Large intestine (tissue), 3 donors: Measurements from ENCODE around the gene CDK3. TPM values are rescaled to one million over a fixed set of nuclear protein-coding genes. Genes with fewer than 3 reads are reported as not detected.
A peak's percentile ranks its signal among the peaks of the same experiment; 100 is the strongest.

Experiments
- DNase-seq, 2 donors: peaks; one replicate each; pipeline versions ENCODE4 v3.0.0 to v3.0.0-alpha.2; 2013
- H3K27ac ChIP-seq: one replicate; pipeline ENCODE4 v1.5.1; 2013; ENCODE audit warnings: low read length
- H3K27me3 ChIP-seq: 2 replicates; pipeline ENCODE4 v1.6.1; 2013; ENCODE audit warnings: low read length; ENCODE audit not compliant: control insufficient read depth, insufficient read depth
- H3K36me3 ChIP-seq: 2 replicates; pipeline ENCODE4 v1.6.1; 2013; ENCODE audit warnings: low read length; ENCODE audit not compliant: control insufficient read depth, insufficient read depth
- H3K4me1 ChIP-seq: one replicate; pipeline ENCODE4 v1.6.1; 2013; ENCODE audit warnings: low read length; ENCODE audit not compliant: control insufficient read depth, insufficient read depth
- H3K4me3 ChIP-seq: one replicate; pipeline ENCODE4 v1.5.1; 2013; ENCODE audit warnings: low read length
- H3K9me3 ChIP-seq: one replicate; pipeline ENCODE4 v1.6.1; 2013; ENCODE audit warnings: mild to moderate bottlenecking, low read depth, low read length, moderate library complexity; ENCODE audit not compliant: control insufficient read depth
- WGBS: methylation state at CpG from one replicate; pipeline ENCODE4 v1.1.5; 2013; ENCODE audit warnings: low lambda C conversion rate; ENCODE audit not compliant: insufficient coverage; 5-methylcytosine and 5-hydroxymethylcytosine counted together
- polyA plus RNA-seq: library from polyadenylated mRNA; unstranded; fragments of 120-200 nt; gene quantifications from one replicate; pipeline ENCODE4 v1.2.1, GENCODE V29; 2013

CDK3 gene
- polyA plus RNA-seq, 1 donor, result 14.9 TPM

DNA sequence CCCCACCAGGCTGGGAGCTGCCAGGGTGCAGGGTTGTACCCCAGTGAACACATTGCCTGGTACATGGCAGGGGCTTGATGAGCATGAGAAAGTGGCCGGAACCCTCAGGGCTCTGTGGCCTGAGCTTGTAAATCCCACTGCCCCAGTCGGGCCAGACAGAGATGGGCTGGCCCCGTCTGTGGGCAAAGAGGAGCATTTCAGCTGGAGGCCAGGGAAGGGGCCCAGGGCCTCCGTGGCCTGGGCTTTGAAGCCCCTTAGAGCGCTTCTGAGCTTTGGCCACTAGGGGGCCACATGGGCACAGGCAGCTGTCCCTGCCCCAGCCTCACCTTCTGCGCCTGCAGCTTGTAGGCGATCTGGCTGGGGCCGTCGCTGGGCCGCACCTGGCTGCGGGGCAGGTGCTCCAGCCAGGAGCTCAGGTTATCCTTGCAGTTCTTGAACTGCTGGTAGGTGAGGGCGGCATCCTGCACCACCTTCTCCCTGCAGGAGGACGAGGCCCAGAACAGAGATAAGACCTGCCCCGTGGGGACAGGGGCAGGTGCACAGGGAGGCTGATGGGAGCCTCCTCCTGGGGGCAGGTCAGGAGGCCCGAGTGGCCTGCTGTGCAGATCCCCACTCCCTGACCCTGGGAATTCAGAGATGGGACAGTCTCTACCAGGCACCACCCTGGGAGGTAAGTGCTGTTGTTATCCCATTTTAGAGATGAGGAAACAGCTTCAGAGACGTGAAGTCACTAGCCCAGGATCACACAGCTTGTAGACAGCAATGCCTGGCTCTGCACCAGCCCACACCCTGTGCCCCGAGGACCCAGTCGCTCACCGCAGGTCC, 13.7 kb downstream of the CDK3 start:
- Histone ChIP-seq H3K9me3 (peaks cover 5% of the 10 kb centered on the region), H3K4me1 (peaks cover 9% of the 10 kb centered on the region), H3K36me3 (peaks cover 67% of the 10 kb centered on the region), H3K4me3 (no peak overlapping the region), H3K27ac (no peak overlapping the region), H3K27me3 (no peaks in the 10 kb centered on the region)
- 80% methylated on average over 1 of the region's 19 CpGs for WGBS
- peak; percentile 68 to 71 for DNase-seq

DNA sequence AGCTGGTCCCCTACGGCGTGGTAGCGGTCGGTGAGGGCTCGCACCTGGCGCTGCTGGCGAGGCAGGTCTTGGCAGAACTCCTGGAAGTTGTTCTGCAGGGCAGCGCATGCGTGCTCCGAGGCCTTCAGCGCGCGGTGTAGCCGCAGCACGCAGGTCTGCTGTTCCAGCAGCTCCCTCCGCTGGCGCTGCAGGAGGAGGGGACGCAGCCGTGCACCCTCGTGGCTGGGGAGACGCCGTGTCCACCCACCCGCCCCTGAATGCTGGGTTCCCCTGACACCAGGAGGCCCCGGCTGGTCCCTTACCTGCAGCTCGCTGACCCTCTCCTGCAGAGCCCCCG, 14.2 kb downstream of the CDK3 start:
- H3K27ac ChIP-seq, result no peak overlapping the region
- no CpG with 5 or more reads among the region's 26 CpGs for WGBS
- peaks cover 66% of the 10 kb centered on the region for H3K36me3 ChIP-seq
- no peaks in the 10 kb centered on the region for H3K9me3 ChIP-seq
- no peak overlapping the region for H3K4me3 ChIP-seq
- H3K27me3 ChIP-seq, result no peaks in the 10 kb centered on the region
- DNase-seq, result no peak
- peaks cover 9% of the 10 kb centered on the region for H3K4me1 ChIP-seq

DNA sequence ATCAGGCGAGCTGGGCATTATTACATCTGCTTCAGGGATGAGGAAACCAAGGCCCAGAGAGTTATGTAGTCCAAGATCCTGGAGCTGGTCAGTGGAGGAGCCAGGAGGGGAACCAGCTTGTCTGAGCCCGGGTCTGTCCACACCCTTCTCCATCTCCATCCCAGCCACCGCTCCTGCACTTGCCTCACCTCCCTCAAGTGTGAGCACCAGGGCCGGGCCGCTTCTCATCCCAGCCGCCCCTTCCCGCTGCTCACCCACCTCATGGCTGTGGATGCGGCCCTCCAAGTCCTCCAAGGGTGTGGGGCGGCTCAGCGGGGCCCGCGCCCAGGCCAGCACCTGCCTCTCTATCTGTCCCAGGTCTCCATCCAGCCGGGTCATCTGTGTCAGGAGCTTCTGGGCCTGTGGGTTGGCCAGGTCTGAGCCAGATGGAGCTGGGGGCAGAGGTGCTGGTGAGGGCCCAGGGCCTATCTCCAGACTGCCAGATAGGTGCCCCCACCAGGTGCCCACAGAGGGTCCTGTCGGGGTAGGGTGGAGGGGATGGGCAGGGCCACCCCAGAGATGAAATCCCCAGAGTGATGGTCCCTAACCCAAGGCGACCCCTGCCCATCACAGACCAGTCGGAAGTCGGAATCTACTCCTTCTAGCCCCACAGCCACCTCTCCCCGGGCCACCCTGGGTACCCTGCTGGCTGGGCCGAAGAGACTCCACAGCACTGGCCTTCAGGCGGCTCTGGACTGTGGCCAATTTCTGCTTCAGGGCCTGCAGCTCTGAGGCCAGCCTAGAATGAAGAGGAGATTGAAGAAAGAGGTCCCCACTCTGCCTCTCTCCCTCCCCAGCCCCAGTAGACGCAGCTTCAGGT, 17.1 kb downstream of the CDK3 start:
- no peak overlapping the region for H3K4me3 ChIP-seq
- H3K4me1 ChIP-seq, result peaks cover 9% of the 10 kb centered on the region
- peaks cover 52% of the 10 kb centered on the region for H3K36me3 ChIP-seq
- DNase-seq, result no peak
- no peaks in the 10 kb centered on the region for H3K9me3 ChIP-seq
- no peaks in the 10 kb centered on the region for H3K27me3 ChIP-seq
- WGBS, result no CpG with 5 or more reads among the region's 21 CpGs
- no peak overlapping the region for H3K27ac ChIP-seq

DNA sequence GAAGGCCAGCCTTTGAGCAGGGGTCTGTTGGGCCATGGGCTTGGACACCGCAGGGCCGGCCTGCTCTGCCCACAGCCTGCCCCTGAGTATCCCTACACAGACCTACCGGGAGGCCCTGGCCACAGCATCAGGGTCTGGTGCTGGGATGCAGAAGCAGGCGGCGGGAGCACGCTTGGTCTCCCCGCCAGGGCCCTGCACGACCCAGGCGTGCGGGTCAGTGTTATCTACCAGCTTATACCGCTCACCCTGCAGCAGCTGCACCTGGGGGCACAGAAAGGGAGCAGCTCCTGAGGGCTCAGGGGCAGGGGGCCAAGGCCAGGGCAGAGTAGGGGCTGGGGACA, 17.7 kb downstream of the CDK3 start:
- no peaks in the 10 kb centered on the region for H3K9me3 ChIP-seq
- peaks cover 9% of the 10 kb centered on the region for H3K4me1 ChIP-seq
- H3K4me3 ChIP-seq, result no peak overlapping the region
- no CpG with 5 or more reads among the region's 11 CpGs for WGBS
- DNase-seq, result no peak
- H3K27me3 ChIP-seq, result no peaks in the 10 kb centered on the region
- H3K27ac ChIP-seq, result no peak overlapping the region
- peaks cover 55% of the 10 kb centered on the region for H3K36me3 ChIP-seq

DNA sequence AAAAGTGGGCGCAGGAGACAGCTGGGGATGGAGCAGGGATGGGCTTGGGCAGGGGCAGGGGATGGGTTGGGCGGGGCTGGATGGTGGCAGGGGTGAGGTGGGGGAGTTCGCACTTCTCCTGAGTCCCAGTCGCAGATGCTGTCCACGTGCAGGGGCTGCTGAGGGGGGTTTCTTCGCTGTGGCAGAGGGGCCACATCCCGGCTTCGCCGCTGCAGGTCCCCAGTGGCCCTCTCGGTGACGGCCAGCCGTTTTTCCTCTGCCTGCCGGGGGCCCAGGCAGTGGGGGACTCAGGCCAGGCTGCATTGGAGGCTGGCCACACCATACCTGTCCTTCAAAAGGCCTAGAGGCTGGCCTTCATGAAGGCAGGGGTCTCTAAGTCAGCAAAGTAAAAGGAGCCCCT, 18.1 kb downstream of the CDK3 start:
- Histone ChIP-seq H3K27ac (no peak overlapping the region), H3K4me1 (peaks cover 9% of the 10 kb centered on the region), H3K36me3 (peaks cover 54% of the 10 kb centered on the region), H3K4me3 (no peak overlapping the region), H3K27me3 (no peaks in the 10 kb centered on the region), H3K9me3 (no peaks in the 10 kb centered on the region)
- no CpG with 5 or more reads among the region's 13 CpGs for WGBS
- DNase-seq, result no peak

DNA sequence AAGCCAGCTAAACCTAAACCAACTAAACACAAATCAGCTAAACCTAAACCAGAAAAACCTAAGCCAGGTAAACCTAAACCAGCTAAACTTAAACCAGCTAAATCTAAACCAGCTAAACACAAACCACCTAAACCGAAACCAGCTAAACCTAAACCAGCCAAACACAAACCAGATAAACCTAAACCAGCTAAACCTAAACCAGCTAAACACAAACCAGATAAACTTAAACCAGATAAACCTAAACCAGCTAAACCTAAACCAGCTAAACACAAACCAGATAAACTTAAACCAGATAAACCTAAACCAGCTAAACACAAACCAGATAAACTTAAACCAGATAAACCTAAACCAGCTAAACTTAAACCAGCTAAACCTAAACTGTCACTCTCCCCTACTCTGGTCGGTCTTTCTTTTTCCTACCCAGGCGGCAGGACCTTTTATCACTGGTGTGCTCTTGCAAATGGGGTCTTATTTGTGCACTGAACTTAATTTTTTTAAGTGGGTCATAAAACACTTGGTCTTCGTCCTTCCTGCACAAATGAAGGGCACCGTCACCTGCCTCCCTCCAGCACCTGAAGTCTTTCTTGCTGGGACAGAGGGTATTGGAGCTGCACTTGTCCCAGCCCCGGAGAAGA, 19.3 kb downstream of the CDK3 start:
- peaks cover 12% of the 10 kb centered on the region for H3K4me1 ChIP-seq
- no peaks in the 10 kb centered on the region for H3K27me3 ChIP-seq
- H3K36me3 ChIP-seq, result peaks cover 49% of the 10 kb centered on the region
- H3K9me3 ChIP-seq, result no peaks in the 10 kb centered on the region
- DNase-seq, result no peak
- no peak overlapping the region for H3K4me3 ChIP-seq
- WGBS, result no CpG with 5 or more reads among the region's 6 CpGs
- H3K27ac ChIP-seq, result no peak overlapping the region

DNA sequence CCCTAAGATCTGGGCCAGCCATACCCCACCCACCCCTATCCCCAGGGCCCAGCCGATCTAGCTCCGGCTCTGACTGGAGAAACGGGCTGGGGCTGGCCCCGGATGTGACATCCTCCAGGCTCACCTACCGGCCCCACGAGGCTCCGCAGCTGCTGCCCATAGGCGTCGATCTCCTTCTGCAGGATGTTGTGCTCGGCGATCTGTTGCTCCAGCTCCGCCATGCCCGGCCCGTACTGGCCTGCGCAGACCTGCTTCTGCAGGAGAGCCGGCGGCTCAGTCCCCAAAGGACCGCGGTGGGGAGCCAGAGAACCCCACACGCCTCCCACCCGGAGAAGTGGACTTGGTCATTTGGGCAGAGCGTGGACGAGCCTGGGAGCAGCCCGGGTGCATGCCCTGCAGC, 21.6 kb downstream of the CDK3 start:
- H3K9me3 ChIP-seq, result no peaks in the 10 kb centered on the region
- peaks cover 36% of the 10 kb centered on the region for H3K36me3 ChIP-seq
- peaks cover 15% of the 10 kb centered on the region for H3K4me1 ChIP-seq
- H3K4me3 ChIP-seq, result no peak overlapping the region
- H3K27ac ChIP-seq, result no peak overlapping the region
- no peaks in the 10 kb centered on the region for H3K27me3 ChIP-seq
- no peak for DNase-seq
- no CpG with 5 or more reads among the region's 24 CpGs for WGBS

DNA sequence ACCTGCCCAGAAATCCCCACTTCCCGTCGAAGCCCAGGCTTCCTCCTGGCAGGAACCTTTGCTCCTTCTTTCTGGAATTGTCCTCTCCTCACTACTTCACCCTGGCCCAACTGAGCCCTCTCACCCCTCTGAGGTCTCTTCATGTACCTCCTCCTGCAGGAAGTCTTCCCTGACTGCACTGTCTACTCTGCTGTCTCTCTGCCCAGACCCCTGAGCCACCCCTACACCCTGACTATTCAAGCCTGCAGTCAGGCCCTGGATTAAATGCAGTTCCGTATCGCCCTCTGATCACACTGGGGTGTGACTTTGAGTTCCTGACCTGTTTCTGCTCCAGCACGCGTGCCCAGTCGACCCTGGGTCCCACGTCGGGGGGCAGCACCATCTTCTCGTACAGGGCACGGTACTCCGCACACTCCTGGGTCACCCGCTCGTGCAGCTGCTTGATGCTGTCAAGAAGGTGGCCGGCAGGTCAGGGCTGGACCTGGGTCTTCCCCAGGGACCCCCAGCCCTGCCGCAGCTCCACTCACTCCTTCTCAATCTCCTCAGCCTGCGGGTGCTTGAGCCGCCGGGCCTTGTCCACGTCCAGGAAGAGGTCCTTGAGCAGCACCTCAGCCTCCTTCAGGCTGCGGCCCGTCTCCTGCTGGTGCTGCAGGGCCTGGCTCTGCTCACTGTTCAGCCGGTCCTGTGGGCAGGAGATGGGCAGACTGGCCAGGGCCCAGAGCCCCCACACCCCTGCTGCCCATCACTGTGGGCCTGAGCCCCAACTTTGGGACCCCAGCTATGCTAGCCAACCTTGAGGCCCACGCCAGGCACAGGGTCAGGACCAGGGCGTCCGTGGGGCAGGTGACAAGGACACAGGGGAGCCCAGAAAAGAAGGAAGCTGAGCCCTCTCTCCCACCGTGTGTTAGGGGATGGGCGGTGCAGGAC, 22.6 kb downstream of the CDK3 start:
- no peak overlapping the region for H3K27ac ChIP-seq
- 90% methylated on average over 2 of the region's 28 CpGs for WGBS
- no peak for DNase-seq
- no peaks in the 10 kb centered on the region for H3K27me3 ChIP-seq
- H3K4me1 ChIP-seq, result peaks cover 22% of the 10 kb centered on the region
- no peaks in the 10 kb centered on the region for H3K9me3 ChIP-seq
- H3K4me3 ChIP-seq, result no peak overlapping the region
- peaks cover 27% of the 10 kb centered on the region for H3K36me3 ChIP-seq

DNA sequence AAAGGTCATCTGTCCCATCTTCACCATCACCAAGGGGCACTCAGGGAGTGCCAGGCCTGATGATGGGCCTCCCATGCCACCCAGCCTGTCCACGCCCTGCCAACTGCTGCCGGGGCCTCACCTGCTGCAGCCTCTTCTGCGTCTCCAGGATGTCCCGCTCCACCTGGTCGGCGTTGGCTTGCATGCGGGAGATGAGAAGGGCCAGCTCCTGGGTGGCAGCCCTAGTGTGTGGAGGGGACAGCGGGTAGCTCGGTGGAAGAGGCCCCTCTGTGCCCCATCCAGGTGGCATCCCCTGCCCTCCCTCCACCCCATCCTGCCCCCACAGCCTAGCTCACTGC, 23.2 kb downstream of the CDK3 start:
- no peak overlapping the region for H3K27ac ChIP-seq
- peaks cover 22% of the 10 kb centered on the region for H3K36me3 ChIP-seq
- DNase-seq, result no peak

DNA sequence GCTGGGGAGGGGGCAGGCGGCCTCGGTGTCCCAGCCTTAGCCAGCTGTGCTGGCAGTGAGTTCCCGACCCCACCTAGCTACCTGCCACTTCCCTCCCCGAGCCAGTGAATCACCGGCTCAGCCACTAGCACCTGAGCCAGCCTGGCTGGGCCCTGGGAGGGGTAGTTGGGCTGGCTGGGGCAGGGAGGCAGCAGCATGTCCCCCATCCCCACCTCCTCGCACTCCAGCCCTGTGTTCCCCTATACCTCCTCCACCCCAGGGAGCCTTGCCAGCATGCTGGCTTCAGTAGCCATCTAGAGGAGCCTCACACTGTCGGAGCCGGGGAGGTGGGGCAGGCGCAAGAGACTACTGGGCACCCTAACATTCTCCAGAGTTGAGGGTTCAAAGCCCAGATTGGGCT, 23.7 kb downstream of the CDK3 start:
- no CpG with 5 or more reads among the region's 9 CpGs for WGBS
- H3K9me3 ChIP-seq, result no peaks in the 10 kb centered on the region
- H3K27me3 ChIP-seq, result no peaks in the 10 kb centered on the region
- no peak overlapping the region for H3K27ac ChIP-seq
- H3K4me1 ChIP-seq, result peaks cover 30% of the 10 kb centered on the region
- H3K4me3 ChIP-seq, result no peak overlapping the region
- DNase-seq, result no peak
- peaks cover 17% of the 10 kb centered on the region for H3K36me3 ChIP-seq

More for the DNA sequence above, 23.2 kb downstream of the CDK3 start:
- WGBS, result no CpG with 5 or more reads among the region's 9 CpGs
- no peaks in the 10 kb centered on the region for H3K27me3 ChIP-seq
- no peaks in the 10 kb centered on the region for H3K9me3 ChIP-seq
- no peak overlapping the region for H3K4me3 ChIP-seq
- peaks cover 28% of the 10 kb centered on the region for H3K4me1 ChIP-seq
